K562 treated with DMSO at 1 percent for 4 hours (cell line): ENCODE data around the gene NME3. TPM values are rescaled to one million over a fixed set of nuclear protein-coding genes. Genes with fewer than 3 reads are reported as not detected.

Source experiments
- total RNA-seq: library from RNA; unstranded; fragments of 300-600 nt; gene quantifications from 2 replicates; pipeline ENCODE4 v1.2.3, GENCODE V29; 2022; ENCODE audit not compliant: insufficient read depth

The NME3 gene
- total RNA-seq: 64.2 and 84.8 TPM in 2 replicates

DNA sequence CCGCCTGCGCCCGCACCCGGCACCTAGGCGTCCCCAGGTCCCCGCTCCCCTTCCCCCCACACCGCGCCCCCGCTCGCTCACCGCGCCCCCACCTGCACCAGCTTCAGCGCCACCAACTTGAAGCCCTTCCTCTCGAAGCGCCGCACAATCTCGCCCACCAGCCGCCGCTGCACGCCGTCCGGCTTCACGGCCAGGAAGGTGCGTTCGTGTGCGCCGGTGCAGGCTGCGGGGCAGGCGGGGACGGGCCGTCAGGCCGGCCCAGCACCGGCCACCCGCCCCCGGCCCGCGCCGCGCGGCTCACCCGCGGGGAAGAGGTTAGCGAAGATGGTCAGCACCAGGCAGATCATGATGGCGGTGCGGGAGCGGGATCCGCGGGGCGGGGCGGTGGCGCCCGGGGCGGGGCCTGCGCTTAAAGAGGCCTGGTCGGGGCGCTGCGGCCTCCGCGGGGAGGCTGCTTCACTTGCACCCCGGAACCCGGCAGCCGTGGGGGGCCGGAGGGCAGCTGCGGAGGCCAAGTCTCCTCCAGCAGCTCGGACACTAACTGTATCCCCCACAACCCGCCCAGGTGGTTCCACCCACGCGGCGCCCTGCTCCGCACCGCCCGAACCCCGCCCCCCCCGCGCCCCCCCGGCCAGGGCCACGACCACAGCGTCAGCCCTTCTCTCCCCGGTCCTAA, at the start of gene NME3:
Gene NME3 (minus strand): TSS at position 356 of the 676 bp plus-strand sequence. CDS start 9 bp downstream, at position 347.

GRCh38 chr16:1793578-1794220, 22.4 kb upstream of the NME3 start, which contains the start of gene IGFALS:
IGFALS (minus strand) TSS chr16:1793705; CDS start chr16:1793652, 53 bp downstream.

GRCh38 chr16:1782408-1783264, 11.3 kb upstream of the NME3 start, which contains the start of the genes NUBP2 and SPSB3:
NUBP2 (plus strand) TSS chr16:1782960; CDS start chr16:1783021, 61 bp downstream.
SPSB3 (minus strand) TSS chr16:1782571; CDS start chr16:1781483, 1,088 bp downstream.

GRCh38 chr16:1772908-1773702, 1.8 kb upstream of the NME3 start, which contains the start of gene MRPS34:
MRPS34 (minus strand) TSS chr16:1773134; CDS start chr16:1773119, 15 bp downstream.

DNA sequence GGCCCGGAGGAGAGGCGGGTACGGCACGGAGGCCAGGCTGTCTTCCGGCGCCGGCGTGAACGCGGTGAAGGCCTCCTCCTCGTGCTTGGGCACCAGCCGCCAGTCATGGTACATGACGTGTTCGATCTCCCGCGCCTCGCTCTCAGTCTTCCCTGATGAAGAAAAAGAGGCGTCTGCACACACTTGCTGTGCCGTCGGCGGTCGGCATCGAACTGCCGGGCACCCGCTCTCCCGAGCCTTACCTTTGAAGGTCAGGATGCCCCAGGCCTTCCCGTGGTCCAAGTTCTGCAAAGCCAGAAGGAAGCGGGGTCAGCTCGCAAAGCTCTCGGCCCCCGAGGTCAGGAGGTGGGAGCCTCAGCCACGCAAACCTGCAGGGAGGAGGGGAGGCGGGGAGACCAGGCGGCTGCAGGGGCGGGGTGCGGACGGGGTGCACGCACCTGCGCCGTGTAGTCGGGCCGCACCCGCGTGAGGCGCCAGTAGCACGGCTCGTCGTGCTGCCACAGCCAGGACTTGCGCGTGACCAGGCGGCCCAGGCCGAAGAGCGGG, 1.1 kb upstream of the NME3 start, which contains the start of gene EME2:
Gene EME2 (plus strand): TSS at position 449 of the 546 bp plus-strand sequence. CDS start 418 bp downstream, outside the sequence.

Other genes with a start within 250 kb of the NME3 start
- gene TMEM204, start 237.9 kb downstream of the NME3 start, total RNA-seq: not detected in 2 replicates
- gene IFT140, start 159.5 kb downstream of the NME3 start, total RNA-seq: 7.6 and 7.7 TPM in 2 replicates
- 9.3 and 14.1 TPM in 2 replicates for gene CRAMP1, start 159.2 kb downstream of the NME3 start, total RNA-seq
- gene JPT2, start 93.3 kb downstream of the NME3 start, total RNA-seq: 45.2 and 46.3 TPM in 2 replicates
- gene MAPK8IP3, start 65.3 kb downstream of the NME3 start, total RNA-seq: 33.8 and 40.6 TPM in 2 replicates
- gene EME2, start 1.3 kb upstream of the NME3 start, total RNA-seq: 5.9 and 6.2 TPM in 2 replicates
- 233 and 260 TPM in 2 replicates for gene MRPS34, start 1.6 kb upstream of the NME3 start, total RNA-seq
- gene SPSB3, start 11.0 kb upstream of the NME3 start, total RNA-seq: 61.7 and 72.9 TPM in 2 replicates
- gene NUBP2, start 11.4 kb upstream of the NME3 start, total RNA-seq: 116 and 132 TPM in 2 replicates
- 0.61 and 0.96 TPM in 2 replicates for gene IGFALS, start 22.2 kb upstream of the NME3 start, total RNA-seq
- gene HAGH, start 55.3 kb upstream of the NME3 start, total RNA-seq: 59.4 and 75.6 TPM in 2 replicates
- gene FAHD1, start 55.7 kb upstream of the NME3 start, total RNA-seq: 12.5 and 17.8 TPM in 2 replicates
- 61.7 and 62.6 TPM in 2 replicates for gene MEIOB, start 100.6 kb upstream of the NME3 start, total RNA-seq
- gene HS3ST6, start 146.9 kb upstream of the NME3 start, total RNA-seq: not detected in 2 replicates
- gene MSRB1, start 171.7 kb upstream of the NME3 start, total RNA-seq: 55.4 and 70.9 TPM in 2 replicates
- gene RPL3L, start 183.1 kb upstream of the NME3 start, total RNA-seq: 0.47 TPM in 1 of 2 replicates, not detected in the other
- 214 and 219 TPM in 2 replicates for gene NDUFB10, start 188.0 kb upstream of the NME3 start, total RNA-seq
- gene RPS2, start 193.3 kb upstream of the NME3 start, total RNA-seq: 6,829 and 8,005 TPM in 2 replicates
- gene RNF151, start 195.3 kb upstream of the NME3 start, total RNA-seq: not detected in 2 replicates
- gene TBL3, start 200.5 kb upstream of the NME3 start, total RNA-seq: 41.9 and 47.0 TPM in 2 replicates
- not detected in 2 replicates for gene NOXO1, start 209.9 kb upstream of the NME3 start, total RNA-seq
- 54.4 and 64.7 TPM in 2 replicates for gene GFER, start 212.7 kb upstream of the NME3 start, total RNA-seq
- 30.6 and 35.1 TPM in 2 replicates for gene SYNGR3, start 218.4 kb upstream of the NME3 start, total RNA-seq
- 103 and 116 TPM in 2 replicates for gene ZNF598, start 238.3 kb upstream of the NME3 start, total RNA-seq
- 1.6 and 5.6 TPM in 2 replicates for gene NPW, start 248.2 kb upstream of the NME3 start, total RNA-seq